Activated CD4-positive, alpha-beta T cell treated with anti-CD3 and anti-CD28 coated beads, Interleukin-2, amount 50 U/mL, for 4 hours (primary cell): ENCODE results near the gene IL2RG.

Experiments used
- DNase-seq, 2 experiments: peaks; one replicate each; pipeline ENCODE4 v3.0.0-alpha.2; 2020

IL2RG gene

GRCh38 chrX:71107245-71107644, 4.1 kb downstream of the IL2RG start:
- DNase-seq, result no peak

GRCh38 chrX:71106427-71106826, 5.0 kb downstream of the IL2RG start, which contains the start of gene CXorf65:
CXorf65 (minus strand) TSS chrX:71106740; CDS start chrX:71106556, 184 bp downstream.
- no peak for DNase-seq

DNA sequence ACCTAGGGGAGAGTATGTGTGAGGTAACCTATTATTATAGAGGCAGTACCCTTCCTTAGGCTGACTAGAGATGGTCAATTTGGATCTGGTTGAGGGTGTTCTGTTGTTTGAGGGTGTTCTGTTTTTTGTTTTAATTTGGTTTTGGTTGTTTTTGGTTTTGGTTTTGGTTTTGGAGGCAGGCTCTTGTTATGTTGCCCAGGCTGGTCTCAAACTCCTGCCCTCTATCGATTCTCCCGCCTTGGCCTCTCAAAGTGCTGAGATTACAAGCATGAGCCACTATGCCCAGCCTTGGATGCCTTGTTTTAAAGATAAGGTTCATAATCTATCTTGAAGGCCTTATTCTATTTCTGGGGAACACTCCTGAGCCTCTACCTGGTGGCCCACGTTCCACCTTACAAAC, 5.7 kb downstream of the IL2RG start:
- no peak for DNase-seq

DNA sequence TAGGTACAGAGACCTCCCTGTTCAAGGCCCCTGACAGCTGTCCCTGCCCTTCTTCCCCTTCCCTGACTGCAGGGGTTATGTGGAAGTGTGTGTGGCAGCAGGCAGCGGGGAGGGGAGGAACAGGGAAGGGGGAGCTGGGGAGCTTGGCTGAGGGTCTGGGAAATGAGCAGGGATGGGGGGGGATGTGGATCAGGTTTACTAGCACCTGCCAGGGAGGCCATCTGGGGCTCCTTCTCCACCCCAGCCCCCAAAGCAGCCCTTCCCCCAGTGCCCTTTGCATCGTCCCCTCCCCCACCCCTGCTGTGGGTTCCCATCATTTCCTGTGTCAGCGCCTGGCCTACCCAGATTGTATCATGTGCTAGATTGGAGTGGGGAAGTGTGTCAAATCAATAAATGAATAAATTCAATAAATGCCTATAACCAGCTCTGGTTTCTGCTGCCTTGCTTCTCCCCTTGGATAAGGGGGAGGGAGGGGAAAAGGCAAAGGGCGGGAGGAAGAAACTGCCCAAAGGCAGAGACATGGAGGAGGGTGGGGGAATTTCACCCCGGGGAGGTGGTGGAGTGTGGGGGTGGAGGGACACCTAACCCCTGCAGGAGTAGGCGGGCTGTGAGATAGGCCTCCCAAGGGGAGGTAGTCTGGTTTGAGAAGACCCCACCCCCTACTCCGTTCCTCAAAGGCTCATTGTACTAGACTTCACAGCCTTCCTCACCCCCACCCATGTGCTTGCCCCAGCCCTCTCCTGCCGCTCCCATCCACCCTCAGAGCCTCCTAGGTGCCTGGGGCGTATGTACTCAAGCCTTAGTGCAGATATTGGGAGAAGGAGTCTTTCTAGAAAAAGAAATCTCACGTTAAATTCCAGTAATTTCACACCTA, 8.0 kb downstream of the IL2RG start:
- DNase-seq, result peak in 1 of 2 experiments; percentile 37

GRCh38 chrX:71102292-71102691, 9.1 kb downstream of the IL2RG start:
- no peak for DNase-seq

DNA sequence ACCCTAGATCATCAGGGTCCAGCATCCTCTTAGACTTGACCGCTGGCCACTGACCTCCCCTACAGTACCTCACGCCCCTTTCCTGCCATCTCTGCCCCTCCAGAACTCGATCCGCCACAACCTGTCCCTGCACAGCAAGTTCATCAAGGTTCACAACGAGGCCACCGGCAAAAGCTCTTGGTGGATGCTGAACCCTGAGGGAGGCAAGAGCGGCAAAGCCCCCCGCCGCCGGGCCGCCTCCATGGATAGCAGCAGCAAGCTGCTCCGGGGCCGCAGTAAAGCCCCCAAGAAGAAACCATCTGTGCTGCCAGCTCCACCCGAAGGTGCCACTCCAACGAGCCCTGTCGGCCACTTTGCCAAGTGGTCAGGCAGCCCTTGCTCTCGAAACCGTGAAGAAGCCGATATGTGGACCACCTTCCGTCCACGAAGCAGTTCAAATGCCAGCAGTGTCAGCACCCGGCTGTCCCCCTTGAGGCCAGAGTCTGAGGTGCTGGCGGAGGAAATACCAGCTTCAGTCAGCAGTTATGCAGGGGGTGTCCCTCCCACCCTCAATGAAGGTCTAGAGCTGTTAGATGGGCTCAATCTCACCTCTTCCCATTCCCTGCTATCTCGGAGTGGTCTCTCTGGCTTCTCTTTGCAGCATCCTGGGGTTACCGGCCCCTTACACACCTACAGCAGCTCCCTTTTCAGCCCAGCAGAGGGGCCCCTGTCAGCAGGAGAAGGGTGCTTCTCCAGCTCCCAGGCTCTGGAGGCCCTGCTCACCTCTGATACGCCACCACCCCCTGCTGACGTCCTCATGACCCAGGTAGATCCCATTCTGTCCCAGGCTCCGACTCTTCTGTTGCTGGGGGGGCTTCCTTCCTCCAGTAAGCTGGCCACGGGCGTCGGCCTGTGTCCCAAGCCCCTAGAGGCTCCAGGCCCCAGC, 10.5 kb downstream of the IL2RG start:
- DNase-seq, result no peak

DNA sequence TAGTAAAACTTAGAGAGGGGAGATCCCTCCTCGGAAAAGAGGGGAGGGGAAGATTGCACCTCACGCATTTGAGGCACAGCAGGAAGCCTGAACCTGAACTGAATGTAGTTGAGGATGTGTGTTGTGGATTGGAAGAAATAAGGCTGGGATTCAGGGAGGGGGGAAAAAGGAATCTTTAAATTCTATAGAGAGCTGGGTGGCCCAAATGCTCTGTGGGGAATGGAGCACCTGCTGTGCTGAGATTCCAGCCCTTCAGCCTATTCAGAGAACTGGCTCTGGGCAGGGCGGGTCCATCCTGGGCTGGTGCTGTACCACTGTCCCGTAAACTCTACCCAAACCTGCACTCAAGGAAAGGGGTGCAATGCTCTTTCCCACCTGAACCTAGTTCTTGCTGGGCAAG, 11.6 kb downstream of the IL2RG start:
- DNase-seq, result no peak

DNA sequence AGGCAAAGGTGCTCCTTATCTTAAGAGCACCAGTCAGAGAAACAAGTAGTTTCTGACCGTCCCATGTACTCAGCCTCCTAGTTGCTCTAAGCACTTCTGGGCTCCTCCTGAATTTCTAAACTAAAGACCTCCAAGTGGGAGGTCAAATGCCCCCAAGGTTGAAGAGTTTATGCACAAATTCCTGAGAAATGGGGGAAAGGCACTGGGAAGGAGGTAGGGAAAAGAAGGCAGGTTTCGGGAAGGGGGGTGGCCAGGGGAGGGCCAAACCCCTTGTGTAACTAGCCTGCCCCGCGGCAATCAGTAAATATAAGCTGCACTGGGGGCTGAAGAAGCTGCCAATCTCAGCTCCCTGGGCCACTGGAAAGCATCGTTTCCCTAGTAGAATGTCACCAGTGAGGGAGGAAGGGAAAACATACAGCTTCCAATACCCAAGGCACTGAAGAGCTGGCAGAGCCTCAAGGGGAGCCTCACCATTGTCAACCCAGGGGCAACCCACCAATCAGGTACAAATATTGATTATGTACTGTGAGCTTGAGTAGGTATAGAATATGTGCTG, 12.3 kb downstream of the IL2RG start:
- DNase-seq, result no peak

DNA sequence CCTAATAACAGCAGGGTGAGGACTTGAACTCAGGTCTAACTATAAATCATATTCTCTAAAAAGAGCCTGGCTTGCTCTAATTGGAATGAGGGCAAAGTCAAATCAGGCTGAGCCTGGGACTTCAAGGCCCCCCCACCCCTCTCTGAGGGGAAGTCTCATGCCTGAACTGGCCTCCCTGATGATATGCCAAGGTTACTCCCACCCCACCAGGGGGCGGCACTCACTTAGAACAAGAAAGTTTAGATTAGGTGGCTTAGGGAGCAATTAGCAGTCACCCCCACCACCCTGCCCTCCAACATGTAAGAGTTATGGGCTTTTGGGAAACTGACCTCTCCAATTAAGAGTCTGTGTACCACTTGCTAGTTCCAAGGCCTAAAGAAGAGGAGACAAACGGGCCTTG, 13.1 kb downstream of the IL2RG start:
- peak; percentile 73 to 75 for DNase-seq

DNA sequence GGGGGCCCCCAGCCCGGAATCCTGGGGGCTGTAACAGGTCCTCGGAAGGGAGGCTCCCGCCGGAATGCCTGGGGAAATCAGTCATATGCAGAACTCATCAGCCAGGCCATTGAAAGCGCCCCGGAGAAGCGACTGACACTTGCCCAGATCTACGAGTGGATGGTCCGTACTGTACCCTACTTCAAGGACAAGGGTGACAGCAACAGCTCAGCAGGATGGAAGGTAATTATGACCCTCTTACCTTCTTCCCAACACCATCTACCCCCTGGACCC, 14.7 kb downstream of the IL2RG start:
- DNase-seq, result no peak

GRCh38 chrX:71095981-71096759, 15.2 kb downstream of the IL2RG start:
- no peak for DNase-seq

DNA sequence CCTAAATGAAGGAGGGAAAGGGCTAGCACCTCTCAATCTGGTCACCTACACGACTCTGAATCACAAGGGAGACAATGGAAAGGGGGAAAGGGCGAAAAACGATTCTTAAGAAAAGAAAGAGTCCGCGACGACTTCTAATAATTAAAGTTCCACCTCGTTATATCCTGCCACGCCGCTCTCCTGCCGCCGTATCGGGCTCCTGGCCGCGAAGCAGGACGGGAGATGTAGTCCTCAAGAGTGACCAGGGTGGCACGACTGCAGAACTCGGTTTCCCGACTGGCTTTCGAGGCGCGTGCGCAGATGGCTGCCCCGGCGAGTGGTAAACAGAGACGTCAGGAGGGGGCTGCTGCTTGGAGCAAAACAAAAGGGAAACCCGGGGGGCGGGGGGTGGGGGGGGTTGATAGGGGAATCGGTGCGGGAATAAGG, 15.8 kb downstream of the IL2RG start, which contains the start of gene FOXO4:
TSS of gene FOXO4 (plus strand) at position 297 of the 426 bp plus-strand sequence. CDS start 678 bp downstream, outside the sequence.
- peak; percentile 83 for DNase-seq

DNA sequence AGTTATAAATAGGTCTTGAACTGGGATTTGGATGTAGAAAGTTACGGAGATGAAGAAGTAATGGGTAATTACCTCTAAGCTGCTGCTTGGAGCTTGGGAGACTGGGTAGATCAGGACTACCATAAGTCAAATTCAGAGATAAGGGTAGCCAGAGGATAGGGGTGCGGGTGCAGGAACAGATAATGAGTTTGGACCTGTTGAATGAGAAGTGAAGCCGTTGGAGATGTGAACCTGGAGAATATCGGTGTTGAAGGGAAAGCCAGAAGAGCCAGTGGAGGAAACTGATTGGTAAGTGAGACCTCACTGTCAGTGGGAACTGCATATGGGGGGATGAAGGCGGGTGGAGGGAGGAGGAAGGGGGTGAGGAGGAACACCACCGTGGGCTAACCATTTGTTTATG, 16.3 kb downstream of the IL2RG start:
- no peak for DNase-seq

- DNase-seq, result no peak
Measured at GRCh38 chrX:71091263-71091662, 20.1 kb downstream of the IL2RG start.

- no peak for DNase-seq
Measured at GRCh38 chrX:71085900-71086299, 25.5 kb downstream of the IL2RG start.

DNA sequence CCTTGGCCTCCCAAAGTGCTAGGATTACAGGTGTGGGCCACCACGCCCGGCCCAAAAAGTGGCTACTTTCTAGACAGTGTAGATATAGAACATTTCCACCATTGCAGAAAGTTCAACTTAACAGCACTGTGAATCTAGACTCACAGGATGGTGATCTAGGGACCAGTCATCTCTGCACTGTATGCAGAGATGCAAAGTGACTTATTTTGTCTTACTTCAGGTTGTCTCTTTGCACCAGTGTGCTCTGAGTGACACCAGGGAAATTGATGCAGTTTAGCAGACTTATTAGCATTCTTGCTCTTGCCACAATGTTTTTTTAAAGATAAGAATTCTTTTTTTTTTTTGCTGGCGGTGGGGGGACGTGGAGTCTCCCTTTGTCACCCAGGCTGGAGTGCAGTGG, 28.6 kb downstream of the IL2RG start:
- no peak for DNase-seq

DNA sequence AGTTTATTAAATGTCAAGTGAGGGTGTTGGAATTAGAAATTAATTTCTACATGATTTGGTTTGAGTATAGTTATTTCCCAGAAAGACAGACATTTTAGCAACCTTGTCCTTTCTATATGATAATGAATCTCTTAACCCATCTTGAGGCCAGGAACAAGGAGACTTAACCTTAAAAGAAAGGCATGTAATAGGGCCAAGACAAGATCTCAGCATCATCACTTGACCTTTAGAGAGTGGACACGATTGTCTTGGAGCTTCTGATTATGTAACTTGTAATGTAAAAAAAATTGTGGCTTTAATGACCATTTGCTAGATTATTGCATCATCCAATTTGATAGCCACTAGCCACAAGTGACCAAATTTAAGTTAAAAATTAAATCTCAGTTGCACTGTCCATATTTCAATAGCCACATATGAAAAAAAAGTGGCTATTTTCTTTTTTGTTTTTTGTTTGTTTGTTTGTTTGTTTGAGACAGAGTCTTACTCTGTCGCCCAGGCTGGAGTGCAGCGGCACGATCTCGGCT, 29.2 kb downstream of the IL2RG start:
- no peak for DNase-seq

GRCh38 chrX:71081330-71082123, 29.9 kb downstream of the IL2RG start:
- no peak for DNase-seq

- no peak for DNase-seq
Measured at GRCh38 chrX:71070531-71070930, 40.8 kb downstream of the IL2RG start.

- DNase-seq, result peak; percentile 81 to 85
Measured at GRCh38 chrX:71068044-71068918, 43.1 kb downstream of the IL2RG start, which contains the start of gene SNX12. SNX12 (minus strand) TSS chrX:71068334; CDS start chrX:71068306, 28 bp downstream.
